Tibial nerve (tissue), 4 donors: ENCODE measurements around the gene PLEKHB2. TPM values are rescaled to one million over a fixed set of nuclear protein-coding genes. Genes with fewer than 3 reads are reported as not detected.

Experiments used
- small RNA-seq: library from RNA; depleted of rRNA; stranded (forward); fragments of <200 nt; gene quantifications from one replicate; pipeline ENCODE3, GENCODE V24; 2016
- total RNA-seq, 4 donors: library from RNA; depleted of rRNA; stranded (reverse); fragments of >200 nt; gene quantifications; one replicate each; pipeline ENCODE4 v1.1.0, GENCODE V29; 2016

PLEKHB2 gene
- total RNA-seq, 4 donors from 2014 or later = 57.9 to 77.9 (median 72.7) TPM

Small RNA genes lying within 50 kb of the gene (small RNA-seq; reads per million reads assigned to genes)
- not detected for gene AC009477.1

Other genes with a start within 250 kb of the PLEKHB2 start
- gene FAM168B, start 11.9 kb upstream of the PLEKHB2 start, total RNA-seq = 100 to 1,000 TPM in 3 of 4 donors, 10 to 100 TPM in 1; 96.0 to 115 (median 107) TPM
- not detected for gene POTEE, start 104.2 kb downstream of the PLEKHB2 start, total RNA-seq